OCI-LY3 (cell line): ENCODE measurements around the gene ASPHD1.

Experiments
- H2AFZ ChIP-seq: fragments of 200-600, 300-600 bp; shearing (Covaris generic); 2 replicates; pipeline ENCODE4 v1.6.0; 2014; ENCODE audit warnings: antibody characterized with exemption, low read depth, low read length
- H3K27ac ChIP-seq: fragments of 200-600, 300-600 bp; sonication (generic); 2 replicates; pipeline ENCODE4 v1.5.1; 2014; ENCODE audit warnings: mild to moderate bottlenecking, low read length, moderate library complexity, mixed read lengths
- H3K27me3 ChIP-seq: fragments of 200-600, 300-600 bp; sonication (generic); 2 replicates; pipeline ENCODE4 v1.6.1; 2014; ENCODE audit warnings: low read depth, low read length, mixed read lengths
- H3K36me3 ChIP-seq: fragments of 200-600, 300-600 bp; sonication (generic); replicated peaks from 2 replicates; pipeline ENCODE3; 2014; ENCODE audit warnings: low read depth, low read length, mixed read lengths
- H3K4me1 ChIP-seq: fragments of 300-600, 200-600 bp; sonication (generic); 2 replicates; pipeline ENCODE4 v1.6.1; 2014; ENCODE audit warnings: low read length, mixed read lengths
- H3K4me2 ChIP-seq: fragments of 200-600, 300-600 bp; sonication (generic); 2 replicates; pipeline ENCODE4 v1.6.1; 2014; ENCODE audit warnings: low read length, mixed read lengths
- H3K4me3 ChIP-seq: fragments of 300-600, 200-600 bp; sonication (generic); 2 replicates; pipeline ENCODE4 v1.5.1; 2014; ENCODE audit warnings: antibody characterized with exemption, mild to moderate bottlenecking, low read length, moderate library complexity
- H3K79me2 ChIP-seq: fragments of 300-600, 200-600 bp; shearing (Covaris generic); 2 replicates; pipeline ENCODE4 v1.6.1; 2014; ENCODE audit warnings: mild to moderate bottlenecking, low read length, mixed read lengths
- H3K9ac ChIP-seq: fragments of 300-600, 200-600 bp; shearing (Covaris generic); 2 replicates; pipeline ENCODE4 v1.6.0; 2014; ENCODE audit warnings: mild to moderate bottlenecking, low read length, moderate library complexity
- H3K9me3 ChIP-seq: fragments of 200-600, 300-600 bp; shearing (Covaris generic); 2 replicates; pipeline ENCODE4 v1.6.1; 2014; ENCODE audit warnings: low read length, mixed read lengths; ENCODE audit not compliant: insufficient read depth
- H4K20me1 ChIP-seq: fragments of 200-600, 300-600 bp; sonication (generic); 2 replicates; pipeline ENCODE4 v1.6.1; 2016; ENCODE audit warnings: low read length, mixed read lengths; ENCODE audit not compliant: insufficient read depth
- EZH2phosphoT487 ChIP-seq: fragments of 200-600 bp; shearing (Covaris generic); IDR thresholded peaks from 2 replicates; pipeline ENCODE4 v1.6.1; 2018; ENCODE audit warnings: antibody characterized with exemption, mixed run types, low read depth
- TF ChIP-seq, protein P1 (sequence below): fragments of 200-600, 300-600 bp; sonication (generic); IDR thresholded peaks from 2 replicates; pipeline ENCODE4 v1.5.1; 2014; ENCODE audit warnings: antibody characterized with exemption, low read length, low read depth

ASPHD1 gene

DNA sequence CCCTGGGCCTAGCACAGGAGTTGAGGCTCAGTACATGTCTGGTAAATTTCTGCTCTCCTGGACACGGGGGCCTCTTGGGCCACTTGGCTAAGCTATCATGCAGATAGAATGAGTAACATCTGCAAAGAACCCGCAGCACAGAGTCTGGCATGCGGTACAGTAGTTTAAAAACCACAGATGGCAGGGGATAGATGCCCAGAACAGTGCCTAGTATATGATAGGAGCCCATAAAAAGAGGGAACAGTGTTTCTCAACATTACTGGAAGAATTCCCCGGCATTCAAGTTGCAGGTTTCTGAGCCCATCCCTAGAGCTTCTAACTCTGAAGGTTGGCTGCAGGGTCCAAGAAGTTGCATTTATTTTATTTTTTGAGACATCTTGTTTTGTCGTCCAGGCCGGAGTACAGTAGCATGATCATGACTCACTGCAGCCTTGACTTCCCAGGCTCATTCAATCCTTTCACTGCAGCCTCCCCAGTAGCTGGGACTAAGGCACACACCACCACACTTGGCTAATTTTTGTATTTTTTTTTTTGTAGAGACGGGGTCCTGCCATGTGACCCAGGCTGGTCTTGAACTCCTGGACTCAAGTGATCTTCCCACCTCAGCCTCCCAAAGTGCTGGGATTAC is 43.0 kb upstream of the ASPHD1 start:
- H4K20me1 ChIP-seq = no peaks in the 10 kb centered on the region
- H3K79me2 ChIP-seq = peaks cover 5% of the 10 kb centered on the region
- no peaks in the 10 kb centered on the region for H3K9me3 ChIP-seq
- H3K27me3 ChIP-seq = no peaks in the 10 kb centered on the region
- H3K36me3 ChIP-seq = peaks cover 3% of the 10 kb centered on the region
- H3K27ac ChIP-seq = no peak overlapping the region
- no peak overlapping the region for H3K4me2 ChIP-seq
- TF ChIP-seq EZH2phosphoT487 = no peak
- TF ChIP-seq, protein P1, sequence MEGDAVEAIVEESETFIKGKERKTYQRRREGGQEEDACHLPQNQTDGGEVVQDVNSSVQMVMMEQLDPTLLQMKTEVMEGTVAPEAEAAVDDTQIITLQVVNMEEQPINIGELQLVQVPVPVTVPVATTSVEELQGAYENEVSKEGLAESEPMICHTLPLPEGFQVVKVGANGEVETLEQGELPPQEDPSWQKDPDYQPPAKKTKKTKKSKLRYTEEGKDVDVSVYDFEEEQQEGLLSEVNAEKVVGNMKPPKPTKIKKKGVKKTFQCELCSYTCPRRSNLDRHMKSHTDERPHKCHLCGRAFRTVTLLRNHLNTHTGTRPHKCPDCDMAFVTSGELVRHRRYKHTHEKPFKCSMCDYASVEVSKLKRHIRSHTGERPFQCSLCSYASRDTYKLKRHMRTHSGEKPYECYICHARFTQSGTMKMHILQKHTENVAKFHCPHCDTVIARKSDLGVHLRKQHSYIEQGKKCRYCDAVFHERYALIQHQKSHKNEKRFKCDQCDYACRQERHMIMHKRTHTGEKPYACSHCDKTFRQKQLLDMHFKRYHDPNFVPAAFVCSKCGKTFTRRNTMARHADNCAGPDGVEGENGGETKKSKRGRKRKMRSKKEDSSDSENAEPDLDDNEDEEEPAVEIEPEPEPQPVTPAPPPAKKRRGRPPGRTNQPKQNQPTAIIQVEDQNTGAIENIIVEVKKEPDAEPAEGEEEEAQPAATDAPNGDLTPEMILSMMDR = no peak
- no peak overlapping the region for H3K9ac ChIP-seq
- H3K4me3 ChIP-seq = no peak overlapping the region
- peaks cover 4% of the 10 kb centered on the region for H3K4me1 ChIP-seq
- no peak overlapping the region for H2AFZ ChIP-seq

DNA sequence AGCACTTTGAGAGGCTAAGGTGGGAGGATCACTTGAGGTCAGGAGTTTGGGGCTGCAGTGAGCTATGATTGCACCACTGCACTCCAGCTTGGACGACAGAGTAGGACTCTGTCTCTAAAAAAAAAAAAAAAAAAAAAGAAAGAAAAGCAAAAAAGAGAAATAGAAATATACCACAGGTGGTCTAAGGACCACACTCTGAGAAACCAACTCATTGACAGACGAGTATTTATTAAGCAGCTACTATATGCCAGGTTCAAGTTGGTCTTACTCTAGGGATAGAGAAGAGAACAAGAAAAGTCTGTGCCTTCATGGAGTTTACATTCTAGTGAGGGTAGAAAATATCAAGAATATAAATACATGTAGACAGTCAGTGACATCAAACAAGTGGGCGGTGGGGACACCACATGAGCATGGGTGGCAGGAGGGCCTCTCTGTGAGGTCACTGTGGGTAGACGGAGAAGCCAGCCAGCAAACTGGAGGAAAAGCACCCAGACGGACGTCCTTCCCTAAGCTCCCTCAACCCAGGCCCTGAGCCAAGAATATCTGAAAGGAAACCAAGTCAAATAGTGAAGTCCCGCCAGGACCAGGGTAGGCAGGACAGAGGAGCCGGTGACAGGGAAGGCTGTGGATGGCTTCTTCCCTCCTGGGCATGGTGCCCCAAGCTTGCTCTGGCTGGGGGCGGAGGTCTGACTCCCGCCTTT is 42.0 kb upstream of the ASPHD1 start:
- Histone ChIP-seq H3K4me3 (no peak overlapping the region), H3K36me3 (peaks cover 3% of the 10 kb centered on the region)
- no peak for TF ChIP-seq EZH2phosphoT487
- TF ChIP-seq, protein P1 = no peak

DNA sequence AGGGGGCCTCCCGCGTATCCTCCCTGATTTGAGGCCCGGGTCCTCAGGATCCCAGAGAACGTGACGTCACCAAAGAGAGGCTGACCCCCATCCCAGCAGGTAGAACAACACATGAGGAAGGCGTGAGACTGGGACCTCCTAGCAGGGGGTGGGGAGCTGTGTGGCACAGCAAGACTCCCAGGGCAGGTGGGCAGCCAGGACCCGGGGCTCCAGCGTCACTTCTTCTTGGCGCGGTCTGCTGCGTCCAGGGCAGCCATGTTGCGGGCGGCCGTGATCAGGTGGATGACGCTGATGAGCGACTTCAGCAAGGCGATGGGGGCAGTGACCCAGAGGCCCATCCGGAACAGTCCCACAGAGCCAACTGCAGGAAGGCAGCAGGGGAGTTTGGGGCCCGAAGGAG is 41.3 kb upstream of the ASPHD1 start:
- H3K27me3 ChIP-seq = no peaks in the 10 kb centered on the region
- H3K36me3 ChIP-seq = peaks cover 3% of the 10 kb centered on the region
- H3K27ac ChIP-seq = no peak overlapping the region
- no peak overlapping the region for H3K9ac ChIP-seq
- TF ChIP-seq EZH2phosphoT487 = no peak
- TF ChIP-seq, protein P1 = no peak
- peaks cover 9% of the 10 kb centered on the region for H3K4me1 ChIP-seq
- H2AFZ ChIP-seq = no peak overlapping the region
- H3K4me2 ChIP-seq = no peak overlapping the region
- no peaks in the 10 kb centered on the region for H4K20me1 ChIP-seq
- H3K9me3 ChIP-seq = no peaks in the 10 kb centered on the region
- peaks cover 10% of the 10 kb centered on the region for H3K79me2 ChIP-seq
- H3K4me3 ChIP-seq = no peak overlapping the region

More for the DNA sequence above, 42.0 kb upstream of the ASPHD1 start:
- peaks cover 6% of the 10 kb centered on the region for H3K4me1 ChIP-seq
- no peak overlapping the region for H3K9ac ChIP-seq
- H3K4me2 ChIP-seq = no peak overlapping the region
- H3K27me3 ChIP-seq = no peaks in the 10 kb centered on the region
- no peaks in the 10 kb centered on the region for H3K9me3 ChIP-seq
- no peak overlapping the region for H3K27ac ChIP-seq
- H3K79me2 ChIP-seq = peaks cover 10% of the 10 kb centered on the region
- H4K20me1 ChIP-seq = no peaks in the 10 kb centered on the region
- H2AFZ ChIP-seq = no peak overlapping the region

DNA sequence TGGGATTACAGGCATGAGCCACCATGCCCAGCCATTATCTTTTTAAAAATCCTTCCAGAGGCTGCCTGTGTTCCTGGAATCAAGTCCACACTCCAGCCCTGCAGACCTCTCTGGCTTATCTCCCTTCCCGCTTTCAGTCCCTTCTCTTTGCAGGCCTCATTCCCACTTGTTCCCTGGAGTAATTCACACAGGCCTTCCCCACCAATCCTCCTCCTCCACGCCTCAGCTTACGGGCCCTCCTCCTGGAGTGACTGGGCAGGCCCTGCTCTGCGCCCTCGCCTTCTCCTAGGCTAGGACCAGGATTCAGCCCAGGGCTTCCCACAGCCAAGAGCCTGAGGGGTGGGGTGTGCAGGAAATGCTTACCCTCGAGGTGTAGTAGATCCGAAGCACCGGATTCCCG is 40.1 kb upstream of the ASPHD1 start:
- no peak overlapping the region for H3K27ac ChIP-seq
- H3K4me3 ChIP-seq = no peak overlapping the region
- H4K20me1 ChIP-seq = no peaks in the 10 kb centered on the region
- H3K4me2 ChIP-seq = no peak overlapping the region
- H3K4me1 ChIP-seq = peaks cover 9% of the 10 kb centered on the region
- peaks cover 3% of the 10 kb centered on the region for H3K36me3 ChIP-seq
- no peaks in the 10 kb centered on the region for H3K27me3 ChIP-seq
- no peak overlapping the region for H3K9ac ChIP-seq
- H2AFZ ChIP-seq = no peak overlapping the region
- no peaks in the 10 kb centered on the region for H3K9me3 ChIP-seq
- H3K79me2 ChIP-seq = peaks cover 10% of the 10 kb centered on the region
- TF ChIP-seq EZH2phosphoT487 = no peak
- TF ChIP-seq, protein P1 = no peak
